KG1 (cell line): Measurements from ENCODE around the gene HOXD1.

Experiments
- DNase-seq: peaks from one replicate; lab custom pipeline; 2025; lab: John Stamatoyannopoulos, UW

Gene HOXD1

GRCh38 chr2:176182671-176183070, 5.8 kb upstream of the HOXD1 start:
- DNase-seq: no peak

GRCh38 chr2:176184749-176185148, 3.7 kb upstream of the HOXD1 start:
- no peak for DNase-seq

- no peak for DNase-seq
Measured at GRCh38 chr2:176186024-176186423, 2.4 kb upstream of the HOXD1 start.

- DNase-seq: no peak
Measured at GRCh38 chr2:176187200-176187898, 1.1 kb upstream of the HOXD1 start.

- DNase-seq: no peak
Measured at GRCh38 chr2:176188774-176189680, 559 bp downstream of the HOXD1 start.

- DNase-seq: no peak
Measured at GRCh38 chr2:176189681-176190641, 1.5 kb downstream of the HOXD1 start.

- DNase-seq: no peak
Measured at GRCh38 chr2:176192351-176192750, 3.9 kb downstream of the HOXD1 start.

GRCh38 chr2:176193048-176193447, 4.6 kb downstream of the HOXD1 start:
- DNase-seq: no peak

- no peak for DNase-seq
Measured at GRCh38 chr2:176199902-176200301, 11.4 kb downstream of the HOXD1 start.

GRCh38 chr2:176200971-176201370, 12.5 kb downstream of the HOXD1 start:
- DNase-seq: no peak

- DNase-seq: no peak
Measured at GRCh38 chr2:176202491-176202890, 14.0 kb downstream of the HOXD1 start.

GRCh38 chr2:176205126-176205525, 16.7 kb downstream of the HOXD1 start:
- no peak for DNase-seq

GRCh38 chr2:176206136-176206535, 17.7 kb downstream of the HOXD1 start:
- DNase-seq: no peak

GRCh38 chr2:176206682-176207081, 18.2 kb downstream of the HOXD1 start:
- no peak for DNase-seq

GRCh38 chr2:176211110-176211509, 22.6 kb downstream of the HOXD1 start:
- DNase-seq: no peak

GRCh38 chr2:176212276-176212675, 23.8 kb downstream of the HOXD1 start:
- DNase-seq: no peak

- DNase-seq: no peak
Measured at GRCh38 chr2:176213406-176213805, 24.9 kb downstream of the HOXD1 start.

GRCh38 chr2:176227874-176228273, 39.4 kb downstream of the HOXD1 start:
- no peak for DNase-seq

- DNase-seq: no peak
Measured at GRCh38 chr2:176234156-176234555, 45.7 kb downstream of the HOXD1 start.

GRCh38 chr2:176234940-176235339, 46.5 kb downstream of the HOXD1 start:
- no peak for DNase-seq

GRCh38 chr2:176237456-176237855, 49.0 kb downstream of the HOXD1 start:
- no peak for DNase-seq

- DNase-seq: no peak
Measured at GRCh38 chr2:176239031-176239430, 50.6 kb downstream of the HOXD1 start.
